Stimulated activated CD4-positive, alpha-beta T cell treated with anti-CD3 and anti-CD28 coated beads, Interleukin-1b, Interleukin-23, amount 100 ng/mL, for 48 hours (primary cell): ENCODE data around the gene TRDN.
"Not testable (repeated sequence)": the region's sequence is repeated elsewhere in the genome, so short reads cannot be mapped to it uniquely, and the experiment has no call there.

Source experiments
- DNase-seq: peaks from one replicate; pipeline ENCODE4 v3.0.0-alpha.2; 2020

TRDN gene

GRCh38 chr6:123629258-123629941, 7.3 kb downstream of the TRDN start:
- no peak for DNase-seq

- no peak for DNase-seq
These were observed 11.1 kb downstream of the TRDN start for GRCh38 chr6:123625696-123626095.

GRCh38 chr6:123622780-123623179, 14.0 kb downstream of the TRDN start:
- DNase-seq = no peak

GRCh38 chr6:123619156-123619555, 17.6 kb downstream of the TRDN start:
- DNase-seq = no peak

- no peak for DNase-seq
These were observed 19.8 kb downstream of the TRDN start for GRCh38 chr6:123616942-123617341.

- DNase-seq = no peak
These were observed 20.7 kb downstream of the TRDN start for GRCh38 chr6:123616016-123616415.

- no peak for DNase-seq
These were observed 26.0 kb downstream of the TRDN start for GRCh38 chr6:123610779-123611178.

GRCh38 chr6:123604067-123604466, 32.7 kb downstream of the TRDN start:
- DNase-seq = no peak

GRCh38 chr6:123598011-123598410, 38.7 kb downstream of the TRDN start:
- DNase-seq = no peak

GRCh38 chr6:123594776-123595175, 42.0 kb downstream of the TRDN start:
- no peak for DNase-seq

- DNase-seq = no peak
These were observed 44.3 kb downstream of the TRDN start for GRCh38 chr6:123592426-123592825.

GRCh38 chr6:123589973-123590372, 46.8 kb downstream of the TRDN start:
- no peak for DNase-seq

GRCh38 chr6:123589317-123589716, 47.4 kb downstream of the TRDN start:
- DNase-seq = no peak

GRCh38 chr6:123588546-123588895, 48.2 kb downstream of the TRDN start:
- no peak for DNase-seq

- no peak for DNase-seq
These were observed 48.8 kb downstream of the TRDN start for GRCh38 chr6:123587838-123588545.

GRCh38 chr6:123587407-123587806, 49.3 kb downstream of the TRDN start:
- not testable (repeated sequence) for DNase-seq

GRCh38 chr6:123580331-123580730, 56.4 kb downstream of the TRDN start:
- no peak for DNase-seq

GRCh38 chr6:123575188-123575587, 61.6 kb downstream of the TRDN start:
- DNase-seq = no peak

- no peak for DNase-seq
These were observed 65.7 kb downstream of the TRDN start for GRCh38 chr6:123570813-123571684.

GRCh38 chr6:123569575-123569974, 67.2 kb downstream of the TRDN start:
- no peak for DNase-seq

GRCh38 chr6:123565529-123565928, 71.2 kb downstream of the TRDN start:
- no peak for DNase-seq

- DNase-seq = no peak
These were observed 72.4 kb downstream of the TRDN start for GRCh38 chr6:123564361-123564760.

GRCh38 chr6:123562677-123563076, 74.1 kb downstream of the TRDN start:
- DNase-seq = no peak

- no peak for DNase-seq
These were observed 74.5 kb downstream of the TRDN start for GRCh38 chr6:123562264-123562663.
